GM18499 (cell line): ENCODE data around the gene LYPD4.
"Not testable (repeated sequence)": the region's sequence is repeated elsewhere in the genome, so short reads cannot be mapped to it uniquely, and the experiment has no call there.

Experiments used
- ATAC-seq: cut with Tn5 transposase; IDR thresholded peaks from one replicate; pipeline ENCODE4 v1.9.1; 2021; ENCODE audit warnings: moderate number of reproducible peaks; ENCODE audit not compliant: insufficient read depth, unreplicated experiment

The LYPD4 gene

DNA sequence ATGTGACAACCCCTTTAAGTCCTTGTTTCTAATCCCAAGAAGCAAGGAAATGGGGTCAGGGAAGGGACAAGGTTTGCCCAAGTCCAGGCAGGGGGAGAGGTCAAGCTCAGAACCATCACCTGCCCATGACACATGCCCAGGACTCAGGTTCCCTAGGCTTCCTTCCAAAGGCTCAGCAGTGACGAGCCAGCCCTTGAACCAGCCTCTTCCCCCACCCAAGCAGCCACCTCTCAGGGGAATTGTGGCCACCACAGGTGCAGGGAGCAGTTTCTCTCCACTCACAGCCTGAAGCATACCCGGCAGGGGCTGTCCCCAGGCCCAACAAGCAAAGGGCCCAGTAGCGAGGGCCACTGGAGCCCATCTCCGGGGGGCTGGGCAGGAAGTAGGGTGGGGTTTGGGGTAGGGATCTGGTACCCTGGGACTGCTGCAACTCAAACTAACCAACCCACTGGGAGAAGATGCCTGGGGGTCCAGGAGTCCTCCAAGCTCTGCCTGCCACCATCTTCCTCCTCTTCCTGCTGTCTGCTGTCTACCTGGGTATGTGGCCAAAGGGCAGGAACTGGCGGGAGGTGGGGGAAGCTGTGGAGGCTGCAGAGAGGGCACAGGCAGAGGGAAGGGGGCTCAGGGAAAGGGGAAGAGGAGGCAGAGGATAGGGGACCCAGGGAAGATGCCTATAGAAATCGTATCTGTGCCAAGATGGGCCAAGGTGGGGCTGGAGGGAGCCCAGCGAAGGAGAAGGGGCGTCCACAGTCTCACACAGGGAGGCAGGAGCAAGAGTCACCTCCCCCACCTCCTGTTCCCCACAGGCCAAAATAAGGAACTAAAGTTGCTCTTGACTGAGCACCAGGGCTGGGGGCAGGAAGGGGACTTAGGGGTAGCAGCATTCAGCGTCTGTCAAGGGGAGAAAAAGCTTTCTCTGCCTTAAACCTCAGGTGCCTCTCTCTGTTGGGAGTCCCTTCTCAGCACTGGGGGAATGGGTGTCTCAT is 32.7 kb upstream of the LYPD4 start, which contains the start of gene CD79A:
Gene CD79A, plus strand, starts transcription at position 433 of the 986 bp plus-strand sequence. Its CDS starts 26 bp downstream, at position 459.
- no peak for ATAC-seq

DNA sequence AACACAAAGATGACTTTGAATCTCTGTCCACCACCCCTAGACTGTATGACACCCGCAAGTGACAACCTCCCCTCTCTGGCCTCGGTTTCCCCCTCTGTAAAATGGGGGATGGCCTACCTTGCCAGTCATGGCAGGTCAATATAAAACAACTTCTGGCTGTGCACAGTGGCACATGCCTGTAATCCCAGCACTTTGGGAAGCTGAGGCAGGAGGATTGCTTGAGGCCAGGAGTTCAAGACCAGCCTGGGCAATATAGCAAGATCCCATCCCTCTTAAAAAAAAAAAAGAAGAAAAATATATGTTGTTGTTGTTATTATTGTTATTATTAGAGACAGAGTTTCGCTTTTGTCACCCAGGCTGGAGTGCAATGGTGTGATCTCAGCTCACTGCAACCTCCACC is 31.5 kb upstream of the LYPD4 start:
- not testable (repeated sequence) for ATAC-seq

DNA sequence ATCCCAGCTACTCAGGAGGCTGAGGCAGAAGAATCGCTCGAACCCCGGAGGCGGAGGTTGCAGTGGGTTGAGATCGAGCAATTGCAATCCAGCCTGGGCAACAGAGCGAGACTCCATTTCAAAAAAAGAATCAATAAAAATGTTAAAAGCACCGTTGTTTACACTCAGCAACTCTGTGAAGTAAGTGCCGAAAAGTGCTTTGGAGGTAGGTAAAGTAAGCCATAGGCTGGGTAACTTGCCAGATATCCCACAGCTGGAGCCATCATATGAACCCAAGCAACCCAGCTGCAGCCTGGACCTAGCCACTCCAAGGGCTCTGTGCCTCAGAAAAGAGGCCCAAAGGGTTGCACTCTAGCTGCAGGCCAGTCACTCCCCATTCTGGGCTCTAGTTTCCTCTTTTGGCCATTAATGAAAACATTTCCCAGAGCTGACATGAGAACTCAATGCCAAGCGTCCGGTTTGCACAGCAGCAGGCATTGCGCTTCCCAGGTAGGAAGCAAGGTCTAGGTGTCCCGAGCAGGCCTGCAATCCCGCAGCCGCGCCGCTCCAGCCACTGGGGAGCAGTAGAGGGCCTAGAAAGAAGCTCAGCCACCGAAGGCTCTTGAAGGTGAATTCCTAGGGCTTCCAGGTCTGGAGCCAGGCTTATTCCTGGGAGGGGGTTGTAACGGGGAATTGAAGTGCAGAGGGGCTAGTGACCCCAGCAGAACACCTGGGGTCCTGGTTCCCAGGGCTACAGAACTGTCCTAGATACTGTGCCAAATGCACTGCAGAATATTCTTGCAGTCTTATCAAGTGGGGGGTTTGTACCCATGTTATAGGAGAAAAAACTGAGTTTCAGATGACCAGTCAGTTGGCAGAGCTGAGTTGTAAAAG is 28.5 kb upstream of the LYPD4 start:
- no peak for ATAC-seq

DNA sequence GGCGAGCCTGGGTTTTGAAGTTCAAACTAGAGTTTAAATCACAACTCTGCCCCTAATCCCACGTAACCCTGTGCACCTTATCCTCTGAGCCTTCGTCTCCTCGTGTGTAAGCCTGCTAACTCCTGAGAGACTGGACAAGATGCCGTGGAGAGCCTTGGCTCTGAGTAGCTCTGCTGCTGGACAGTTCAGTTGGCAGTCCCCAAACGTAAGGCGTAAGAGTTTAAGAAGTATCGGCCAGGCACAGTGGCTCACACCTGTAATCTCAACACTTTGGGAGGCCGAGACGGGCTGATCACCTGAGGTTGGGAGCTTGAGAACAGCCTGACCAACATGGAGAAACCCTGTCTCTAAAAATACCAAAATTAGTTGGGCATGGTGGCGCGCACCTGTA is 27.9 kb upstream of the LYPD4 start:
- ATAC-seq = no peak

DNA sequence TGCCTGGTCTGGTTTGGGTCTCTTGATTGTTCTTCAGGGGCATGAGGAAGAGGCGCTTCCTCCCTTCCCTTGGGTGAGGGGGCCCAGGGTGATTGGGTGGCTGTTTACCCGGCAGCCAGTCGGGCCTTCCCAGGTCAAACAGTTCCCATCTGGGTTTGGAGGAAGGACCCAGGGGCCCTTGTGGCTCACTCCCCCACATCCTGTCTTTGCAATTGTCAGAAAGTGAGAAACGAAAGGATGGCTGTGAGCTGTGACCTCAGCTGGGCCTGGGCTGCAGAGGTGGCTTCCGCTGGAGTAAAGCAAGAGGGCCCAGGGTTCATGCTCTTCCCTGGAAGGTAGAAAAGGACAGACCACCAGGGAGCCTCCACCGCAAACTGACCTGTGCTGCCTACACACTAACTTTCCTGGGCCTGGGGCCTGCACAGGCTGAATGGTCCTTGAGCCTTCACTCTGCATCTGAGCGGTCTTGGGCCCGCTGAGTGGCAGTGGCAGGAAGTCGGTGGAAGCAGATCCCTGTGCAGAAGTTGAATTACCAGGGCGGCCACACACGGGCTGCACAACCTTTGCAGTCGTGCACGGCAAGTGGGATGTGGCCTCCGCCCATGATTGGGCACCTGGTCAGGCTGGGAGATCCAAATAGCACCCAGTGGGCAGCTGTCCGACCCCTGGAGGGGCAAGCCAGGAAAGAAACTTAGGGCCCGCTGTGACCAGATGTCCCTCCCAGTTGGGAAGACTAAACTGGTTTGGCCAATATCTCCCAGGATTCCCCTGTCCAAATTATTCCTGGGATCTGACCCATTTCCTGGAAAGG is 27.3 kb upstream of the LYPD4 start:
- no peak for ATAC-seq

DNA sequence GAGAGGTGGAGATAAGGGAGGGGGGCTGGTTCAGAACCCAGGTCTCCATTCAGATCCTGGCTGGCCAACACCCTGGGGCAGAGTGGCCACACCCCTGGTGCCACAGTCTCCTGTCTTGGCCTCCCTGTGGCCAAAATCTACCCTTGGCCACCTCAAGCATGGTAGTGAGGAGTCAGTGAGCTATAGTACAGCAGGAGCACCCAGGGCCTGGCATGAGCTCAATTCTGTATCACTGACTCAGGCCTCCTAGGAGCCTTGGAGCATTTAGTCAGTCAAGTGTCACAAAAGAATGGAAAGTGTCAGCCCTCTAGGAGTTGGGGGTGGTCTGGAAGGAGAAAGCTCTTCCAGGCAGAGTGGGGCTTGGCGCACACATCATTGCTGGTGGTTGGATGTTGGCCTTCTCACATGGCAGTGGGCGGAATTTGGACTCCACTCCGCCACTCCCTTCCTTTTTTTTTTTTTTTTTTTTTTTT is 26.0 kb upstream of the LYPD4 start:
- ATAC-seq = no peak

DNA sequence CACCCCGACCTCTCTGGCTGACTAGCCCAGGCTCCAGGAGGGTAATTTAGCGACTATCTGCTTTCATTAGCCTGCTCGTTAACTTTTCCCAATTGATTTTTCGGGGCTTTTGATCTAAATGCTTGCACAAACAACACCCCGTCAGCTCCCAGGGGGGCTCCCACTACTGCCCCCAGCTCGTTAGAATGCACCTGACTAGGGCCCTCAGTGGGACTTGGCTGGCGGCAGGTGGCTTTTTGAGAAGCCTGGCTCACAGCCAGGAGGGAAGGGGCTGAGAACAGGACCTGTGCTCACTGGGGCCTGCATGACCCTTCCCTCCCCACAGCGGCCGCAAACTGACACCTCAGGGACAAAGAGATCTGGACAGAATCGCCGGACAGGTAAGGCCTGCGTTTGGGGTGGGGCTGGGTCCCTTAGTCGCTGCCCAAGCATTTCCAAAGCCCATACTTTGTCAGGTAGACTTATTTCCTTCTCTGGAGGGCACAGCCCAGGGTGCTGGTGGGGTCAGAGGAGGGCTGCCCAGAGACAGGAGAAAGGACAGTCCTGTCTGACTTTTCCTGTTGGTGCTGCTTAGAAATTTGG is 25.0 kb upstream of the LYPD4 start:
- no peak for ATAC-seq

DNA sequence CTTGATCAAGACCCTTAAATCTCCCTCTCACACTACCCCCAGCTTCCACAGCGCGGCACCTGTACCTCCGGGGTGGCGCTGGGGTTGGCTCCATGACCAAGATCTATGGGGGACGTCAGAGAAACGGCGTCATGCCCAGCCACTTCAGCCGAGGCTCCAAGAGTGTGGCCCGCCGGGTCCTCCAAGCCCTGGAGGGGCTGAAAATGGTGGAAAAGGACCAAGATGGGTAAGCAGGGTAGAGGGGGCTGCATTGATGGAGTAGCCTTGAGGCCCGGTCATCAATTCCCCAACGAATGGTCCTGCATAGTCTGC is 24.5 kb upstream of the LYPD4 start:
- no peak for ATAC-seq

DNA sequence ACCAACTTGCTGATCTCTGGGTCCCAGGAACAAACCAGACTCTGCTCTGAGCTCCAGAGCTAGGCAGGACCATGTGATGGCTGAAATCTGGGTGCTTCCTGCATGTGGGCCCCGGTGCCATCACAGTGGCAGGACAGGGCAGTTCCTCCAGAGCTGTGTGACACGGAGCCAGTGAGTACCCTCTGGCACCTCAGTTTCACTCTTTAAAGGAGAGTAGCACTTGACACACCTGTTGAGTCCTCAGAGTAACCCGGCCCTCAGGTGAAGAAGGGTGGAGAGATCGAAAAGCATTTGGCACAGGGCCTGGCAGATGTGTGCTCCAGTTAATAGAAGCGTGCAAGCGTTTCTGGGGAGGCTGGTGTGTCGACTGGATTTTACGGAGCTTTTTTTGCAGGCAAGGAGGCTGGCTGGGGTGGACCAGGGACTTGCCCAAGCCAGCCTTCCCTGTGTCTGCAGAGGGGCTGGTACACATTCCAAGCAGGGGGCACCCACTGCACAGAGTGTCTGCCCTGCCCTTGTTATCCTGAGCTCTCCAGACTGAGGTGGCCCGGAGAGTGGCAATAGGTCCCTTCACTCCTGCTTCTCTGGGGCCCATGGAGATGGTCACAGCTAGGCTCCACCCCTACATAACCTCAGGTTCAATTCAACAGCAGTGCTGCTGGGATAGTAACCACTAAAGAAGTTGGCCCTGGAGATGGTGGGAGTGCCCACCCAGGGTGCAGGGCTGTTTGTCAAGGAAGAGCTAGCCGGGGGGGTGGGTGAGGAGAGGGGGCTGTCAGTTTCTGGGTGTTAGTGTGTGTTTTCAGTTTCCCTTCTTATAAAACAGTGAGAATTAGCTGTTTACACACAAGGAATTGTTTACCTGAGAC is 23.9 kb upstream of the LYPD4 start:
- ATAC-seq = no peak

DNA sequence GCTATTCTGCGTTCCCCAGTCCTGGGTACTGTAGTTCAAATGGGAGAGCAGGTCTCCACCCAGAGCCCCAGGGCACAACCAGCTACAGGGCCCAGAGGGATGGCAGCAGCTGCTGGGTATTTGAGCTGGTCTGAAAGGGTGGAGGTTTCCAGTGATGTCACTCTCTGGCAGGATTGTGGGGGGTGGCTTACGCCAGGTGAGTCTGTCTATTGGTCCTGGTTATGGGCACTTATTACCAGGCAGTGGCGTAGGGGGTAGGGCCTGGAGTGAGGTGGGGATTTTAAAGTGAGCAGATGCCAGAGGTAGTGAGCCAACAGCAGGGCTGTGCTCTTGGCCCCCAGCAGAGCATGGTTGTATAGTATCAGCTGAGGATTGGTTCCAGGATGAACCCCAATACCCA is 21.8 kb upstream of the LYPD4 start:
- ATAC-seq = no peak

DNA sequence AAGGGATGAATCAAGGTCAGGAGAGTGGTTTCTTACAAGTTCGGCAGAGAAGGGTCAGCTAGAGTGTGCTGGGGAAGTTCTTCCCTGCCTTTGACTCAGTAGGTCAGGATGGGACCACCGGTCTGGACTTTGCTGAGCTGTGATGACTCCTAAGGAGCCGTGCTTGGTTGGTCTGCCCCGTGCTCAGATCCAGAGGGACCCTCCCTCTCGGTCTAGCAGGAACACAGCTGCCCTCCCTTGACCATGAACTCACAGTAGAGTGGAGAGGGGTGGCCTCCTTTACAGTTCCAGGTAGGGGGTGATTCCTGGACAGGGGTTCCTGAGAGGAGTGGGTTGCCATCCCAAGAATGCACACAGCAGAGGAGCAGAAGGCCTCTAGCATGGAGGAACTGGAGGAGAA is 19.9 kb upstream of the LYPD4 start:
- no peak for ATAC-seq

DNA sequence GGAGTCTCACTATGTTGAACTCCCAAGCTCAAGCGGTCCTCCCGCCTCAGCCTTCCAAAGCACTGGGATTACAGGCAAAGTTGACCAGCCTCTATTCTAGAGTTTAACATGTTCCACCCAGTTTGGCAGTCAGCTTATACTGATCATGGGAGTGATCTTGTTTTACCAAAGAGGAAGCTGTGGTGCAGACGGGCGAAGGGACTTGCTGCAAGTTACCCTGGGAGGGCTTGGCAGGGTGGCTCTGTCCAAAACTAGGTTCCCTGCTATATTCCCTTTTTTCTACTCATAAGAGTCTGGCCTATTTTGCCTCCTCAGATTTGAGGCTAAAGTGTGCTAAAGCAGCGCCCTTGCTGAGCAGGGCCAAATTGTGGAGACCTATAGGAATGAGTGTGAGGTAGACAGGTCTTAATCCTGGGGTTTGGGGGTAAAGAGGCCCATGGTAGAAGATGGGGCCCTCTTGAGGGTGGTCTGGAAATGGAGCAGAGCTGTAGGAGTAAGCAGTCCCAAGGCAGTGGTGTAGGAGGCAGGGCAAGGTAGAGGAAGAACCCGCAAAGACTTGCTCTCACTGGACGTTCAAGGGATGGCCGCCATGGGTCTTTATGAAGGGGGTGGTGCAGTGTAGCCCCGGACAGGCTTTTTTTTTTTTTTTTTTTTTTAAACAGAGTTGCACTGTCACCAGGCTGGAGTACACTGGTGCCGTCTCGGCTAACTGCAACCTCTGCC is 18.9 kb upstream of the LYPD4 start:
- no peak for ATAC-seq

DNA sequence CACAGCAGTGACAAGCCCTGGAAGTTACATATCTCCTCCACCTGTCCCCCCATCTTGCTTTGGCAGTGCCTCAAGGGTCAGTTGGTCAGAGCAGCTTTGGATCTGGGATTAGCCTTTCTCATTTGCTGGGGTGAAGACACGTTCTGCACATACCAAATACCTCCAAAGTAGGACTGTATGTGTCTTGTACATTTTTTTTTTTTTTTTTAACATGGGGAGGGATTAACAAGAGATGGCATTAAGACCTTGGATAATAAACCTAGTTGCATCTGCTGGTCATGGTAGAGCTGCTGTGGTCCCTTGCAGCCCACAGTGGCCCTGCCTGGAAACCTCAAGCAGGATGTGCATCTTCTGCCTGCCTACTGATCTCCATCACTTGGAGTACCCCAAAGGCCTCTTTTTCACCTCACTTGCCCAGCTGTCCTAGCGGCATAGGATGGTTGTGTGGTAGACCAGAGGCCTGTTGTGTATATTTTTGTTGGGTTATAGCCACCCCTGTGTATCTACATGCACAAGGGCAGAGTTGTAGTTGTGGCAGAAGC is 18.0 kb upstream of the LYPD4 start:
- ATAC-seq = no peak

DNA sequence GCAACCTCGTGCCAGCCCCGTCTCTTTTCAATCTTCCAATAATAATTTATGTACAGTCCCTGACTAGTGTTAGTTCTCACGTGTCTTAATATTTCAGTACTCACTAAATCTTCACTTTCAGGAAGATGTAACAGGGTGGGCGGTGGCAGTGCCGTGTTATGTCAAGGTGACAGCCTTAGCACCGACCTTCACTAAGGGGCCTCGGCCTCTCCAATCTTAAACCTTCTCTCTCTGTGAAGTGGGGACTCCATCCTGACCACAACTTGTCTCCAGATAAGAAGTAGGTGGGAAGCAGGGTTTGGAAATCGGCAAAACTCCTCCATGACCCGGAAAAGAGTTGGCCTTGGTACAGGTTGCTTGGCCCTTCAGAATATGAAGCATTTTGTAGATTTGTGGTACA is 17.4 kb upstream of the LYPD4 start:
- ATAC-seq = no peak

DNA sequence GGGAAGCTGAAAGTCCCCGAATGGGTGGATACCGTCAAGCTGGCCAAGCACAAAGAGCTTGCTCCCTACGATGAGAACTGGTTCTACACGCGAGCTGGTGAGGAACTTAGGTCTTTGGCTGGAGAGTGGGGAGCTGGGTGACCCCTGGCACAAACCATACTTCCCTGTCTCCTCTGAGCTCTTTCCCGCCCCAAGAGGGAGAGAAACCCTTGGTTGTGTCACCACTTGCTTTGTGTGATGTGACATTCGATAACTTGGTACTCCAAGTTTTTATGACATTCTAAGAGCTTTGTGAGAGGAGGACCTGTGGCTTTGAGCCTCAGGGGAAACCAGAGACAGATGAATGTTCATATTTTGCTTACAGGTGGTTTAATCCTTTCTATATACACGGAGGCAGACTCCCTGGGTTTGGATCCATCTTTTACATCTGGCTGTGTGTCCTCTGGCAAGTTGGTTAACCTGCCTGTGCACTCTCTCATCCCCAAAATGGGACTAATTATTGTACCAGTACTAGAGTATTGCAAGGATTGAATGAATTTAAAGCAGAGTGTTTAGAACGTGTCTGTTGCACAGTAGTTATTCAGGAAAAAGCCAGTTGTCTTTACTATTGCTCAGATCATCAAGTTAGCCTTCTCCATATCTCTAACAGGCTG is 16.8 kb upstream of the LYPD4 start:
- no peak for ATAC-seq

DNA sequence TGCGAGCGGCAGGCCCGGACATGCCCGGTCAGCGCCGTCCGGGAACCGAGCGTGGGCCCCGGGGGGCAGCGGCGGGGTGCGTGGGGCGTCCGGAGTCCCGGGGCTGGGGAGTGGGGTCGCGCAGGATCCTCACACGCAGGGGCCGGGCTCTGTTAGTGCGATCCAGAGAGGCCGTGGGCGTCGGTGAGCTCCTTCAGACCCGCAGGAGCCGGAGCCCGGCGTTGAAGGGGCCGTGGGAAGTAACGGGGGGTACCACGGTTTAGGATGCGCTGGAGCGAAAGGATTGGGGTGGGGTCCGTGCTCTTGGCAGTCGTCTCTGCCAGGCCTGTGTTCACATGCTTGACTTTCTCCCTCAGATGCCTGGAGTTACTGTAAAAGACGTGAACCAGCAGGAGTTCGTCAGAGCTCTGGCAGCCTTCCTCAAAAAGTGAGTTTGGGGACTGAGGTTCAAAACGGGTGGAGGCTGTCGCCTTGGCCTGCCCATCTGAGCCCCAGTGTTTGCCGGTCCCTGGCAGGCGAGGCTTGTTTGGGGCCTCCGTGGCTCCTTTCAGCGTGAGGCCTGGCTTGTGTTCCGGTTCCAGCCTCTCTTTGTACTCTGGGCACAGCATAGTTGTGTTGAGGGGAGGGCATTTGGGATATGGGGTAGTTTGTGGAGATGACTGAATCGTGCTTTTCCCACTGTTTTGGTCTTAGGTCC is 16.1 kb upstream of the LYPD4 start:
- no peak for ATAC-seq
